ENCODE results near the gene GRB2.

GRB2 gene

GRCh38 chr17:75277664-75278071, 127.8 kb downstream of the GRB2 start:
- DNase-seq (ENCODE audit: low read depth), result no peak

GRCh38 chr17:75273977-75274708, 131.3 kb downstream of the GRB2 start:
- peak; percentile 75 for DNase-seq (ENCODE audit: low read depth)

GRCh38 chr17:75272848-75273184, 132.7 kb downstream of the GRB2 start:
- no peak for DNase-seq (ENCODE audit: low read depth)

GRCh38 chr17:75271955-75272847, 133.3 kb downstream of the GRB2 start:
- no peak for DNase-seq (ENCODE audit: low read depth)

GRCh38 chr17:75271233-75271954, 134.1 kb downstream of the GRB2 start:
- DNase-seq (ENCODE audit: low read depth), result no peak

GRCh38 chr17:75270966-75271232, 134.6 kb downstream of the GRB2 start, which contains the start of gene MIF4GD:
Gene MIF4GD, minus strand, starts transcription at chr17:75271231. Its CDS starts 1,036 bp downstream, at chr17:75270195.
- no peak for DNase-seq (ENCODE audit: low read depth)

- DNase-seq (ENCODE audit: low read depth), result no peak
Observed at GRCh38 chr17:75270218-75270965, 135.1 kb downstream of the GRB2 start.

- DNase-seq (ENCODE audit: low read depth), result no peak
Observed at GRCh38 chr17:75269844-75270217, 135.6 kb downstream of the GRB2 start.
